OCI-LY1 (cell line): Measurements from ENCODE around the gene ALOX5.
"Not testable (repeated sequence)": the region's sequence is repeated elsewhere in the genome, so short reads cannot be mapped to it uniquely, and the experiment has no call there.

ENCODE experiments used
- H2AFZ ChIP-seq: fragments of 200-600 bp; sonication (generic), shearing (Covaris generic); 2 replicates; pipeline ENCODE4 v1.6.0; 2014; ENCODE audit warnings: antibody characterized with exemption, mild to moderate bottlenecking, low read length
- H3F3A ChIP-seq: fragments of 200-600 bp; sonication (generic), shearing (Covaris generic); 2 replicates; pipeline ENCODE4 v1.6.0; 2014; ENCODE audit warnings: mild to moderate bottlenecking, antibody characterized with exemption, low read length, moderate library complexity; ENCODE audit not compliant: insufficient read depth
- H3K27ac ChIP-seq: fragments of 200-600 bp; sonication (generic); 2 replicates; pipeline ENCODE4 v1.5.1; 2014; ENCODE audit warnings: low read length, mixed run types, mild to moderate bottlenecking, low read depth; ENCODE audit not compliant: poor library complexity, severe bottlenecking
- H3K27me3 ChIP-seq: fragments of 200-600 bp; sonication (generic); 2 replicates; pipeline ENCODE4 v1.6.0; 2014; ENCODE audit warnings: antibody characterized with exemption, mild to moderate bottlenecking, low read length, moderate library complexity; ENCODE audit not compliant: insufficient read depth
- H3K36me3 ChIP-seq: fragments of 200-600 bp; sonication (generic); 2 replicates; pipeline ENCODE4 v1.6.1; 2014; ENCODE audit warnings: mild to moderate bottlenecking, antibody characterized with exemption, low read length, moderate library complexity, mixed read lengths; ENCODE audit not compliant: insufficient read depth
- H3K4me1 ChIP-seq: fragments of 200-600 bp; sonication (generic); 2 replicates; pipeline ENCODE4 v1.5.1; 2014; ENCODE audit warnings: mild to moderate bottlenecking, low read length, moderate library complexity; ENCODE audit not compliant: insufficient read depth, severe bottlenecking
- H3K4me2 ChIP-seq: fragments of 200-600 bp; sonication (generic), shearing (Covaris generic); 2 replicates; pipeline ENCODE4 v1.6.1; 2014; ENCODE audit warnings: low read length
- H3K4me3 ChIP-seq: fragments of 200-600 bp; sonication (generic); 2 replicates; pipeline ENCODE4 v1.5.1; 2014; ENCODE audit warnings: low read length, low read depth, mild to moderate bottlenecking, mixed read lengths; ENCODE audit not compliant: poor library complexity, severe bottlenecking
- H3K79me2 ChIP-seq: fragments of 200-600 bp; shearing (Covaris generic); 2 replicates; pipeline ENCODE4 v1.6.1; 2016; ENCODE audit warnings: mixed run types, low read length, mixed read lengths; ENCODE audit not compliant: insufficient read depth
- H3K9ac ChIP-seq: fragments of 200-600 bp; sonication (generic), shearing (Covaris generic); 2 replicates; pipeline ENCODE4 v1.6.1; 2014; ENCODE audit warnings: mild to moderate bottlenecking, low read length, mixed read lengths
- H3K9me2 ChIP-seq: fragments of 200-600 bp; sonication (generic), shearing (Covaris generic); 2 replicates; pipeline ENCODE4 v1.6.1; 2014; ENCODE audit warnings: low read depth, mild to moderate bottlenecking, low read length, mixed read lengths
- H3K9me3 ChIP-seq: fragments of 200-600 bp; shearing (Covaris generic); 2 replicates; pipeline ENCODE4 v1.6.1; 2014; ENCODE audit warnings: low read length, mixed read lengths
- H4K20me1 ChIP-seq: fragments of 200-600 bp; sonication (generic), shearing (Covaris generic); 2 replicates; pipeline ENCODE4 v1.6.0; 2016; ENCODE audit warnings: mild to moderate bottlenecking, low read length; ENCODE audit not compliant: insufficient read depth
- CTCF ChIP-seq: fragments of 200-600 bp; sonication (generic), shearing (Covaris generic); IDR thresholded peaks from 2 replicates; pipeline ENCODE4 v1.5.1; 2017; ENCODE audit warnings: mild to moderate bottlenecking, antibody characterized with exemption, low read length, moderate library complexity, mixed read lengths
- EZH2 ChIP-seq: fragments of 200-600 bp; sonication (generic), shearing (Covaris generic); IDR thresholded peaks from 2 replicates; pipeline ENCODE4 v1.8.0; 2017; ENCODE audit warnings: borderline replicate concordance, mixed run types, mild to moderate bottlenecking, antibody characterized with exemption, low read length, moderate library complexity, mixed read lengths

The ALOX5 gene

DNA sequence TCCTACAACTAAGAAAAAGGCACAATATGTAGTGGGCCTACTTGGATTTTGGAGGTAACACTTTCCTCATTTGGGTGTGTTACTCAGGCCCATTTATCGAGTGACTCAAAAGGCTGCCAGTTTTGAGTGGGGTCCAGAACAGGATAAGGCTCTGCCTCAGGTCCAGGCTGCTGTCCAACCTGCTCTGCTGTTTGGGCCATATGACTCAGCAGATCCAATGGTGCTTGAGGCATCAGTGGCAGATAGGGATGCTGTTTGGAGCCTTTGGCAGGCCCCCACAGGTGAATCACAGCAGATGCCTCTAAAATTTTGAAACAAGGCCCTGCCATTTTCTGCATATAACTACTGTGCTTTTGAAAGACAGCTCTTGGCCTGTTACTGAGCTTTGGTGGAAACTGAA, 34.1 kb upstream of the ALOX5 start:
- Histone ChIP-seq H3K79me2 (no peaks in the 10 kb centered on the region), H2AFZ (no peak overlapping the region), H3K36me3 (peaks cover 85% of the 10 kb centered on the region), H3F3A (no peaks in the 10 kb centered on the region), H3K4me1 (no peaks in the 10 kb centered on the region), H3K4me2 (no peak overlapping the region), H3K9me3 (peaks cover 22% of the 10 kb centered on the region; the same call in 1 of the 2 replicates), H3K4me3 (no peak overlapping the region), H4K20me1 (no peaks in the 10 kb centered on the region), H3K9me2 (no peaks in the 10 kb centered on the region), H3K9ac (no peak overlapping the region), H3K27ac (no peak overlapping the region), H3K27me3 (no peaks in the 10 kb centered on the region)
- no peak for TF ChIP-seq EZH2
- no peak for TF ChIP-seq CTCF

DNA sequence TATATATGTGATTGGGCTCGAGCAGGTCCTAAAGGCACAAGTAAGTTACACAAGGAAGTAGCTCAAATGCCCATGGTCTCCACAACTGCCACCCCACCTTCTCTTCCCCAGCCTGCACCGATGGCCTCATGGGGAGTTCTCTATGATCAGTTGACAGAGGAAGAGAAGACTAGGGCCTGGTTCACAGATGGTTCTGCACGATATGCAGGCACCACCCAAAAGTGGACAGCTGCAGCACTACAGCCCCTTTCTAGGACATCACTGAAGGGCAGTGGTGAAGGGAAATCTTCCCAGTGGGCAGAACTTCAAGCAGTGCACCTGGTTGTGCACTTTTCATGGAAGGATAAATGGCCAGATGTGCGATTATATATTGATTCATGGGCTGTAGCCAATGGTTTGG, 33.6 kb upstream of the ALOX5 start:
- not testable (repeated sequence) for H3K9ac ChIP-seq, H2AFZ ChIP-seq, H3F3A ChIP-seq, H3K4me2 ChIP-seq, H3K27me3 ChIP-seq, H3K4me3 ChIP-seq, H3K9me2 ChIP-seq, H3K27ac ChIP-seq, H4K20me1 ChIP-seq, H3K79me2 ChIP-seq, H3K4me1 ChIP-seq
- Histone ChIP-seq H3K9me3 (peaks cover 18% of the 10 kb centered on the region; the same call in 1 of the 2 replicates), H3K36me3 (peaks cover 83% of the 10 kb centered on the region)

- H3K4me3 ChIP-seq, H3K27me3 ChIP-seq, H3K27ac ChIP-seq, H3K4me2 ChIP-seq, H2AFZ ChIP-seq, H4K20me1 ChIP-seq, H3F3A ChIP-seq, H3K4me1 ChIP-seq, H3K9me3 ChIP-seq, H3K9me2 ChIP-seq, H3K9ac ChIP-seq, H3K79me2 ChIP-seq: not testable (repeated sequence)
- H3K36me3 ChIP-seq = peaks cover 54% of the 10 kb centered on the region
Measured at GRCh38 chr10:45346652-45347335, 27.2 kb upstream of the ALOX5 start.

GRCh38 chr10:45347464-45347863, 26.6 kb upstream of the ALOX5 start:
- not testable (repeated sequence) for H3K4me3 ChIP-seq, H3F3A ChIP-seq, H3K27me3 ChIP-seq, H3K79me2 ChIP-seq, H2AFZ ChIP-seq, H3K9me3 ChIP-seq, H3K27ac ChIP-seq, H3K9ac ChIP-seq, H3K4me2 ChIP-seq, H3K9me2 ChIP-seq, H4K20me1 ChIP-seq, H3K4me1 ChIP-seq
- peaks cover 49% of the 10 kb centered on the region for H3K36me3 ChIP-seq

GRCh38 chr10:45348196-45348765, 25.7 kb upstream of the ALOX5 start:
- H3K79me2 ChIP-seq, H3K9me3 ChIP-seq, H3K4me1 ChIP-seq, H3K4me2 ChIP-seq, H2AFZ ChIP-seq, H3K27ac ChIP-seq, H3K9ac ChIP-seq, H3K4me3 ChIP-seq, H4K20me1 ChIP-seq, H3F3A ChIP-seq, H3K9me2 ChIP-seq, H3K27me3 ChIP-seq: not testable (repeated sequence)
- H3K36me3 ChIP-seq = peaks cover 49% of the 10 kb centered on the region
